Transverse colon (tissue), 4 donors: ENCODE results near the gene MAP3K3.

Experiments
- EP300 ChIP-seq: sonication (generic); formaldehyde crosslinking; IDR thresholded peaks from one replicate; pipeline ENCODE4 v1.6.1; 2017; ENCODE audit warnings: antibody characterized with exemption, low read depth
- POLR2A ChIP-seq: fragments of 450-650 bp; IDR thresholded peaks from one replicate; pipeline ENCODE4 v1.6.1; 2016; ENCODE audit warnings: antibody characterized with exemption, mild to moderate bottlenecking, moderate library complexity
- POLR2AphosphoS5 ChIP-seq, 3 donors: sonication (generic); formaldehyde crosslinking; IDR thresholded peaks; one replicate each; pipeline ENCODE4 v1.6.1; 2016; ENCODE audit warnings: antibody characterized with exemption in 3 of 3
- TF ChIP-seq, protein P1 (sequence below), 5 experiments: fragments of 200-600 bp in 3 of 5; fragments of 450-650 bp in 2 of 5; sonication (generic) in 3 of 5; IDR thresholded peaks; 1 replicate in 2 of 5; 2 replicates in 3 of 5; pipeline ENCODE4 v1.5.1; 2016 to 2017; ENCODE audit warnings: antibody characterized with exemption in 5 of 5, inconsistent platforms in 3 of 5, mild to moderate bottlenecking in 2 of 5, moderate library complexity in 1 of 5

DNA sequence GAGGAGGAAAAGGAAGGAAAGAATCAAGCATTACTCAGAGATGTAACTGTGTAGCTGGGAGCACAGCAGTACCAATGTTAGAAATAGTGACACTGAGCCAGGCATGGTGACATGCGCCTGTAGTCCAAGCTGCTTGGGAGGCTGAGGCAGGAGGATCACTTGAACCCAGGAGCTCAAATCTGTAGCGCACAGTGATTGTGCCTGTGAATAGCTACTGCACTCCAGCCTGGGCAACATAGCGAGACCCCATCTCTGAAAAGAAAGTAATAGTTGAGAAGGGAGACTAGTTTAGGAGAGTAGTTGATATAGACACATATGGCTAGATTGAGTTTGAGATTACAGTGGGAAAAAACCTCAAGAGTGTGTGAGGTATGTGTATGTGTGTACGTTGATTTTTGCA lies 17.8 kb downstream of the MAP3K3 start:
- no peak for TF ChIP-seq POLR2A
- TF ChIP-seq, protein P1, sequence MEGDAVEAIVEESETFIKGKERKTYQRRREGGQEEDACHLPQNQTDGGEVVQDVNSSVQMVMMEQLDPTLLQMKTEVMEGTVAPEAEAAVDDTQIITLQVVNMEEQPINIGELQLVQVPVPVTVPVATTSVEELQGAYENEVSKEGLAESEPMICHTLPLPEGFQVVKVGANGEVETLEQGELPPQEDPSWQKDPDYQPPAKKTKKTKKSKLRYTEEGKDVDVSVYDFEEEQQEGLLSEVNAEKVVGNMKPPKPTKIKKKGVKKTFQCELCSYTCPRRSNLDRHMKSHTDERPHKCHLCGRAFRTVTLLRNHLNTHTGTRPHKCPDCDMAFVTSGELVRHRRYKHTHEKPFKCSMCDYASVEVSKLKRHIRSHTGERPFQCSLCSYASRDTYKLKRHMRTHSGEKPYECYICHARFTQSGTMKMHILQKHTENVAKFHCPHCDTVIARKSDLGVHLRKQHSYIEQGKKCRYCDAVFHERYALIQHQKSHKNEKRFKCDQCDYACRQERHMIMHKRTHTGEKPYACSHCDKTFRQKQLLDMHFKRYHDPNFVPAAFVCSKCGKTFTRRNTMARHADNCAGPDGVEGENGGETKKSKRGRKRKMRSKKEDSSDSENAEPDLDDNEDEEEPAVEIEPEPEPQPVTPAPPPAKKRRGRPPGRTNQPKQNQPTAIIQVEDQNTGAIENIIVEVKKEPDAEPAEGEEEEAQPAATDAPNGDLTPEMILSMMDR (IDR thresholded peaks at IDR 0.05) = no peak
- no peak for TF ChIP-seq POLR2AphosphoS5 (IDR thresholded peaks at IDR 0.05)
- no peak for TF ChIP-seq EP300
